Endothelial cell of umbilical vein (primary cell): ENCODE results near the gene NLGN2. TPM values are rescaled to one million over a fixed set of nuclear protein-coding genes. Genes with fewer than 3 reads are reported as not detected.

ENCODE experiments used
- BruUV-seq: library from RNA; stranded (reverse); fragments of 400-500 nt; replicated peaks from 2 replicates; lab custom pipeline; 2021; lab: Mats Ljungman, UMichigan
- CTCF ChIA-PET: fragments of 300-600, 350-600 bp; sonication (Branson Sonifier 250); formaldehyde crosslinking; loops from one replicate; lab custom pipeline; 2021; ENCODE audit warnings: antibody characterized with exemption, inconsistent platforms; lab: Charles Lee
- POLR2A ChIA-PET: fragments of 300-600, 350-600 bp; sonication (Branson Sonifier 250); formaldehyde crosslinking; loops from one replicate; lab custom pipeline; 2021; ENCODE audit warnings: antibody characterized with exemption, inconsistent platforms; lab: Charles Lee
- DNase-seq: peaks from one replicate; pipeline ENCODE4 v3.0.0-alpha.2; 2011; ENCODE audit warnings: low read depth, low spot score
- FAIRE-seq: peaks from 2 replicates; lab custom pipeline; 2011; peaks lifted over from hg19 to GRCh38; lab: Jason Lieb, UNC
- H2AFZ ChIP-seq: 2 replicates; pipeline ENCODE4 v1.6.0; 2012; ENCODE audit warnings: low read depth, low read length, control low read depth, inconsistent platforms
- H3K27ac ChIP-seq: 2 replicates; pipeline ENCODE4 v1.5.1; 2011; ENCODE audit warnings: low read depth, mild to moderate bottlenecking, control low read depth, low read length, moderate library complexity; ENCODE audit not compliant: insufficient read depth
- H3K27me3 ChIP-seq, 2 experiments: 2 replicates each; pipeline versions ENCODE4 v1.6.0 to v1.6.1; 2011; ENCODE audit warnings: low read length in 2 of 2, mixed read lengths in 1 of 2; ENCODE audit not compliant: control insufficient read depth in 2 of 2, insufficient read depth in 2 of 2
- H3K36me3 ChIP-seq, 2 experiments: 2 replicates in 1 of 2; 3 replicates in 1 of 2; pipeline ENCODE4 v1.5.1; 2011; ENCODE audit warnings: low read length in 2 of 2, mild to moderate bottlenecking in 1 of 2, moderate library complexity in 1 of 2; ENCODE audit not compliant: control insufficient read depth in 2 of 2, insufficient read depth in 2 of 2; ENCODE audit errors: extremely low read depth in 1 of 2
- H3K4me1 ChIP-seq: 3 replicates; pipeline ENCODE4 v1.5.1; 2011; ENCODE audit warnings: mild to moderate bottlenecking, low read length; ENCODE audit not compliant: control insufficient read depth, insufficient read depth; ENCODE audit errors: extremely low read depth
- H3K4me2 ChIP-seq: 2 replicates; pipeline ENCODE4 v1.6.1; 2011; ENCODE audit warnings: low read length, control low read depth, mixed read lengths; ENCODE audit not compliant: insufficient read depth
- H3K4me3 ChIP-seq, 3 experiments: fragments of 200-600 bp in 1 of 3; sonication (generic), shearing (Covaris generic) in 1 of 3; replicated peaks in 1 of 3; 2 replicates each; pipeline ENCODE4 v1.5.1; 2011 to 2016; ENCODE audit warnings: control low read depth in 3 of 3, low read length in 3 of 3, mild to moderate bottlenecking in 2 of 3, inconsistent platforms in 1 of 3, low read depth in 1 of 3, moderate library complexity in 1 of 3; ENCODE audit not compliant: insufficient read depth in 1 of 3
- H3K79me2 ChIP-seq: 2 replicates; pipeline ENCODE4 v1.6.0; 2012; ENCODE audit warnings: low read length, inconsistent platforms; ENCODE audit not compliant: control insufficient read depth, insufficient read depth
- H3K9ac ChIP-seq: replicated peaks from 2 replicates; pipeline ENCODE3; 2011; ENCODE audit warnings: low read length, control low read depth; ENCODE audit not compliant: insufficient read depth; ENCODE audit errors: extremely low read depth
- H3K9me1 ChIP-seq: replicated peaks from 3 replicates; pipeline ENCODE4 v1.6.0; 2011; ENCODE audit warnings: mild to moderate bottlenecking, low read length; ENCODE audit not compliant: control insufficient read depth, insufficient read depth; ENCODE audit errors: extremely low read depth
- H3K9me3 ChIP-seq: replicated peaks from 2 replicates; pipeline ENCODE4 v1.5.1; 2012; ENCODE audit warnings: low read length, inconsistent platforms; ENCODE audit not compliant: control insufficient read depth, insufficient read depth
- H4K20me1 ChIP-seq: replicated peaks from 2 replicates; pipeline ENCODE3; 2011; ENCODE audit warnings: mild to moderate bottlenecking, low read length; ENCODE audit not compliant: control insufficient read depth, insufficient read depth; ENCODE audit errors: extremely low read depth
- EZH2 ChIP-seq: IDR thresholded peaks from 2 replicates; pipeline ENCODE4 v1.6.1; 2012; ENCODE audit warnings: borderline replicate concordance, low read depth, mild to moderate bottlenecking, moderate library complexity, low read length, inconsistent platforms; ENCODE audit not compliant: severe bottlenecking
- FOS ChIP-seq: IDR thresholded peaks from 2 replicates; pipeline ENCODE4 v1.6.1; 2011; ENCODE audit warnings: mild to moderate bottlenecking, low read length, moderate library complexity, borderline replicate concordance; ENCODE audit not compliant: insufficient read depth
- GATA2 ChIP-seq: IDR thresholded peaks from 2 replicates; pipeline ENCODE4 v1.7.0; 2011; ENCODE audit warnings: low read depth, mild to moderate bottlenecking, moderate library complexity, mixed read lengths, low read length; ENCODE audit not compliant: insufficient read length, insufficient read depth
- JUN ChIP-seq: IDR thresholded peaks from 2 replicates; pipeline ENCODE4 v1.6.1; 2011; ENCODE audit warnings: borderline replicate concordance, low read depth; ENCODE audit not compliant: insufficient read length, insufficient read depth
- POLR2AphosphoS5 ChIP-seq: IDR thresholded peaks from 2 replicates; pipeline ENCODE4 v1.6.1; 2012; ENCODE audit warnings: low read depth, mild to moderate bottlenecking, control low read depth, low read length, moderate library complexity; ENCODE audit not compliant: insufficient read depth
- dilution Hi-C: fragments of 300-500 bp; cut with MboI; formaldehyde crosslinking; loops from one replicate; pipeline ENCODE4 v1.15.0; 2019; ENCODE audit warnings: low sequenced_read_pairs; ENCODE audit not compliant: extremely low pct_ligation_motif_present
- intact Hi-C: fragments of 100-400 bp; cut with micrococcal nuclease; formaldehyde crosslinking; loops from one replicate; pipeline ENCODE4 v1.10.0; 2022
- polyA plus RNA-seq, 4 experiments: library from polyadenylated mRNA; depleted of rRNA in 3 of 4; stranded (reverse) in 3 of 4; unstranded in 1 of 4; fragments of >200 nt; gene quantifications; 2 replicates each; pipeline versions ENCODE4 v1.2.1 to v1.2.3, GENCODE V29; 2011 to 2012; ENCODE audit warnings: missing spikeins in 1 of 4
- total RNA-seq: library from RNA; stranded (reverse); gene quantifications from 2 replicates; pipeline ENCODE4 v1.2.3, GENCODE V29; 2021
- TF ChIP-seq, protein P1 (sequence below), 2 donors: IDR thresholded peaks; 1 replicate in 1 of 2; 2 replicates in 1 of 2; pipeline ENCODE4 v1.5.1; 2011; ENCODE audit warnings: low read length in 2 of 2, mild to moderate bottlenecking in 2 of 2, moderate library complexity in 2 of 2, control low read depth in 1 of 2, inconsistent platforms in 1 of 2, low read depth in 1 of 2; ENCODE audit not compliant: insufficient read depth in 1 of 2; ENCODE audit errors: extremely low read depth in 1 of 2

Gene NLGN2
- total and polyA plus RNA-seq, 2 donors (not counting 3 experiments of a cell fraction or from before 2014, with no cell fraction given), result 15.4 to 25.9 TPM

DNA sequence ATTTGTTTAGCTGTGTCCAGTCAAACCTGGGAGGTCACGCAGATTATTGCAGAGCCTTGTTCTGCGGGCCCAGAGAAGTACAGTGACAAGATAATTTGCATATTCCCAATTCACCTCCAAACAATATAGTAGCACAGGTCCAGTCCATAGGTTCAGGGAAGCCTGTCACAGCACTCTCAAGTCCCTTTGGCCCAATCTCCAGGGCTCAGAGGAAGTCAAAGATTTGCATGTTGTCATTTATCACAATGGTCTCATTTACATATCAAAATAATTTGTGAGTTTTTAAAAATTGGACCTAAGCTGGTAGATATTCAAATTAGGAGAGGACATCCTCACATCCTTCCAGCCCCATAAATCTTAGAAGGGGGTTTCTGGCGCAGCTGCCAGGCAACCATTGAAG lies 59.9 kb downstream of the NLGN2 start:
- dilution Hi-C loops, result no loop called here
- Histone ChIP-seq H3K79me2 (peaks cover 20% of the 10 kb centered on the region), H3K9me3 (no peaks in the 10 kb centered on the region), H3K9ac (no peak overlapping the region), H3K27me3 (no peaks in the 10 kb centered on the region), H3K9me1 (no peaks in the 10 kb centered on the region), H3K36me3 (peaks cover 0 to 15% of the 10 kb centered on the region in 2 experiments), H3K4me2 (no peak overlapping the region), H3K4me3 (no peak overlapping the region), H3K4me1 (no peaks in the 10 kb centered on the region), H4K20me1 (no peaks in the 10 kb centered on the region), H2AFZ (no peak overlapping the region), H3K27ac (no peak overlapping the region)
- intact Hi-C loops, result no loop called here
- DNase-seq, result no peak
- BruUV-seq, result no TSS peak
- FAIRE-seq, result no peak
- POLR2A ChIA-PET, result interaction anchor here (1.1 kb wide), 1 partner anchor 17 kb away, joined by 4 read pairs; the partner anchor contains the start of gene POLR2A
- CTCF ChIA-PET, result interaction anchor here (1.1 to 3.3 kb wide), 3 partner anchors 12 to 93 kb away, joined by 4 to 11 read pairs (median 8); partner anchors contain the start of gene ZBTB4
- TF ChIP-seq EZH2 (no peak), POLR2AphosphoS5 (no peak), FOS (no peak), JUN (no peak), GATA2 (no peak)
- TF ChIP-seq, protein P1, sequence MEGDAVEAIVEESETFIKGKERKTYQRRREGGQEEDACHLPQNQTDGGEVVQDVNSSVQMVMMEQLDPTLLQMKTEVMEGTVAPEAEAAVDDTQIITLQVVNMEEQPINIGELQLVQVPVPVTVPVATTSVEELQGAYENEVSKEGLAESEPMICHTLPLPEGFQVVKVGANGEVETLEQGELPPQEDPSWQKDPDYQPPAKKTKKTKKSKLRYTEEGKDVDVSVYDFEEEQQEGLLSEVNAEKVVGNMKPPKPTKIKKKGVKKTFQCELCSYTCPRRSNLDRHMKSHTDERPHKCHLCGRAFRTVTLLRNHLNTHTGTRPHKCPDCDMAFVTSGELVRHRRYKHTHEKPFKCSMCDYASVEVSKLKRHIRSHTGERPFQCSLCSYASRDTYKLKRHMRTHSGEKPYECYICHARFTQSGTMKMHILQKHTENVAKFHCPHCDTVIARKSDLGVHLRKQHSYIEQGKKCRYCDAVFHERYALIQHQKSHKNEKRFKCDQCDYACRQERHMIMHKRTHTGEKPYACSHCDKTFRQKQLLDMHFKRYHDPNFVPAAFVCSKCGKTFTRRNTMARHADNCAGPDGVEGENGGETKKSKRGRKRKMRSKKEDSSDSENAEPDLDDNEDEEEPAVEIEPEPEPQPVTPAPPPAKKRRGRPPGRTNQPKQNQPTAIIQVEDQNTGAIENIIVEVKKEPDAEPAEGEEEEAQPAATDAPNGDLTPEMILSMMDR (IDR thresholded peaks at IDR 0.05; ENCODE audit: extremely low read depth in 1 of 2, insufficient read depth in 1 of 2, low read depth in 1 of 2, low read length in 2 of 2), result no peak
